Fibroblast of lung (primary cell): ENCODE measurements around the gene AMOT.

ENCODE experiments used
- EZH2 ChIP-seq: IDR thresholded peaks from 2 replicates; pipeline ENCODE4 v1.5.1; 2012; ENCODE audit warnings: low read length, control low read depth, mild to moderate bottlenecking; ENCODE audit errors: missing control alignments
- TF ChIP-seq, protein P1 (sequence below), 2 donors: IDR thresholded peaks in 1 of 2; conservative IDR thresholded peaks in 1 of 2; 1 replicate in 1 of 2; 2 replicates in 1 of 2; pipeline ENCODE4 v1.5.1; 2011 to 2012; ENCODE audit warnings: low read length in 2 of 2, control low read depth in 1 of 2, inconsistent platforms in 1 of 2, low read depth in 1 of 2, mild to moderate bottlenecking in 1 of 2

DNA sequence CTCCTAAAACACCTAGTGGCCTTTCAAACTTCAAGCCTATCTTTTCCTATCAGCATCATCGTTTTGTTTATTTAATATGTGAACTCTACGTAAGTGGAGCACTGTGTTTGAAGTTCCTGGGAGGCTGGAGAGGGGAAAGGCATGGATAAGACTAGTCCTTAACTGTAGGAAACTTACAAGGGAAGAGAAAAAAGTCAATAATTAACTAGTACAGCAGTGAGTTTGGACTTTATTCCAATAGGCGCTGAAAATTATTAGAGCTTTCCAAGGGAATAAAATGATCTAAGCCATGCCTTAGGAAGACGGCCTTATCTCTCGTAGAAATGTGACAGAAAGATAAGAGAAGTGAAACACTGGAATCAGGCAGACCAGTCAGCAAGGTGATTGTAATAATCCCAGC lies 55.3 kb downstream of the AMOT start:
- TF ChIP-seq, protein P1, sequence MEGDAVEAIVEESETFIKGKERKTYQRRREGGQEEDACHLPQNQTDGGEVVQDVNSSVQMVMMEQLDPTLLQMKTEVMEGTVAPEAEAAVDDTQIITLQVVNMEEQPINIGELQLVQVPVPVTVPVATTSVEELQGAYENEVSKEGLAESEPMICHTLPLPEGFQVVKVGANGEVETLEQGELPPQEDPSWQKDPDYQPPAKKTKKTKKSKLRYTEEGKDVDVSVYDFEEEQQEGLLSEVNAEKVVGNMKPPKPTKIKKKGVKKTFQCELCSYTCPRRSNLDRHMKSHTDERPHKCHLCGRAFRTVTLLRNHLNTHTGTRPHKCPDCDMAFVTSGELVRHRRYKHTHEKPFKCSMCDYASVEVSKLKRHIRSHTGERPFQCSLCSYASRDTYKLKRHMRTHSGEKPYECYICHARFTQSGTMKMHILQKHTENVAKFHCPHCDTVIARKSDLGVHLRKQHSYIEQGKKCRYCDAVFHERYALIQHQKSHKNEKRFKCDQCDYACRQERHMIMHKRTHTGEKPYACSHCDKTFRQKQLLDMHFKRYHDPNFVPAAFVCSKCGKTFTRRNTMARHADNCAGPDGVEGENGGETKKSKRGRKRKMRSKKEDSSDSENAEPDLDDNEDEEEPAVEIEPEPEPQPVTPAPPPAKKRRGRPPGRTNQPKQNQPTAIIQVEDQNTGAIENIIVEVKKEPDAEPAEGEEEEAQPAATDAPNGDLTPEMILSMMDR (conservative IDR thresholded peaks at IDR 0.05 in 1 of 2, IDR thresholded peaks at IDR 0.05 in 1 of 2; ENCODE audit: low read depth in 1 of 2, low read length in 2 of 2), result no peak
- no peak for TF ChIP-seq EZH2
